ENCODE data around the gene CBX8.
A peak's percentile ranks its signal among the peaks of the same experiment; 100 is the strongest.

DNA sequence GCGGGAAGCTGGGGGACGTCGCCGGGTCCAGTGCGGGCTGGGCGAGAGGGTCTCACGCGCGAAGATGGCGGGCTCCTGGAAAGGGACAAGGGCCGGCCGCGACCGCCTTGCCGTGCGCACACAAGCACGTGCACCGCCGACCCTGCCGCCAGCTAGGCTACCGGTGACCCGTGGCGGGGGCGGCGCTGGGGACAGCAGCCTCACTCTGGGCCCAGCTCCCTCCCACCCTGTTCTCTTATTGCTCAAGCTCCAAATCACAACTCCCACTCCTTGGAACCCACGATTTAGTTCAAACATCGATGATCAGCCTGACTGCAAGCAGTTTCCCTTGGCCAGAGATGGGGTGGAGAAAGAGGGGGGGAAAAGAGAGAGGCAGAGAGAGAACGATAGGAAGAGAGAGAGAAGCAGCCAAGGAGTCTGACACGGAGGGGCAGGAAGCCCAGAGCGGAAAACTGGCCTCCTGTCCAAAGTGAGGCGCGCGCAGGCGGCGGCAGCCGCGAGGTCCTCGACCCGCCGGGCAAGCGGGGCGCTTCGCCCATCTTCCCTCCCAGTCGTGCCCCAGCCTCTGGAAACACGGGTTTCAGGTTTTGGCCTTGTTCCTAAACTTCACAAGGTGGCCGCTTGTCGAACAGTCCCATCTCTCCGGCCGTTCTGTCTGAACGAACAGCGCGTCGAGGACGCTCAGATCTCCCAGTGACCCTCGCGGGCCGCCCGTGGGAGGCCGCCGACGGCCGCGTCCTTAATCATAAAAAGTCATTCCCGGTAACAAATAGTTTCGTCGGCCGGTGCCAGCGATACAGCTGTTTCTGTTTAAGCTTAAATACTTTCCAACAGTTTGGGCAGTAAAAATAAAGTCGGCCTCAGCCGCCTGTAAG, 1.7 kb upstream of the CBX8 start:
- TF ChIP-seq, protein P1, sequence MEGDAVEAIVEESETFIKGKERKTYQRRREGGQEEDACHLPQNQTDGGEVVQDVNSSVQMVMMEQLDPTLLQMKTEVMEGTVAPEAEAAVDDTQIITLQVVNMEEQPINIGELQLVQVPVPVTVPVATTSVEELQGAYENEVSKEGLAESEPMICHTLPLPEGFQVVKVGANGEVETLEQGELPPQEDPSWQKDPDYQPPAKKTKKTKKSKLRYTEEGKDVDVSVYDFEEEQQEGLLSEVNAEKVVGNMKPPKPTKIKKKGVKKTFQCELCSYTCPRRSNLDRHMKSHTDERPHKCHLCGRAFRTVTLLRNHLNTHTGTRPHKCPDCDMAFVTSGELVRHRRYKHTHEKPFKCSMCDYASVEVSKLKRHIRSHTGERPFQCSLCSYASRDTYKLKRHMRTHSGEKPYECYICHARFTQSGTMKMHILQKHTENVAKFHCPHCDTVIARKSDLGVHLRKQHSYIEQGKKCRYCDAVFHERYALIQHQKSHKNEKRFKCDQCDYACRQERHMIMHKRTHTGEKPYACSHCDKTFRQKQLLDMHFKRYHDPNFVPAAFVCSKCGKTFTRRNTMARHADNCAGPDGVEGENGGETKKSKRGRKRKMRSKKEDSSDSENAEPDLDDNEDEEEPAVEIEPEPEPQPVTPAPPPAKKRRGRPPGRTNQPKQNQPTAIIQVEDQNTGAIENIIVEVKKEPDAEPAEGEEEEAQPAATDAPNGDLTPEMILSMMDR (conservative IDR thresholded peaks at IDR 0.05 in 1 of 2, IDR thresholded peaks at IDR 0.05 in 1 of 2; ENCODE audit: extremely low read depth in 1 of 2, insufficient read depth in 1 of 2, low read depth in 1 of 2, low read length in 2 of 2) = no peak
- TF ChIP-seq EZH2 (IDR thresholded peaks at IDR 0.05; ENCODE audit: borderline replicate concordance, low read length) = peak; percentile 95

Measured in mammary epithelial cell (primary cell).